ENCODE measurements around the gene C7orf57.
"Not testable (repeated sequence)": the region's sequence is repeated elsewhere in the genome, so short reads cannot be mapped to it uniquely, and the experiment has no call there.

The C7orf57 gene

DNA sequence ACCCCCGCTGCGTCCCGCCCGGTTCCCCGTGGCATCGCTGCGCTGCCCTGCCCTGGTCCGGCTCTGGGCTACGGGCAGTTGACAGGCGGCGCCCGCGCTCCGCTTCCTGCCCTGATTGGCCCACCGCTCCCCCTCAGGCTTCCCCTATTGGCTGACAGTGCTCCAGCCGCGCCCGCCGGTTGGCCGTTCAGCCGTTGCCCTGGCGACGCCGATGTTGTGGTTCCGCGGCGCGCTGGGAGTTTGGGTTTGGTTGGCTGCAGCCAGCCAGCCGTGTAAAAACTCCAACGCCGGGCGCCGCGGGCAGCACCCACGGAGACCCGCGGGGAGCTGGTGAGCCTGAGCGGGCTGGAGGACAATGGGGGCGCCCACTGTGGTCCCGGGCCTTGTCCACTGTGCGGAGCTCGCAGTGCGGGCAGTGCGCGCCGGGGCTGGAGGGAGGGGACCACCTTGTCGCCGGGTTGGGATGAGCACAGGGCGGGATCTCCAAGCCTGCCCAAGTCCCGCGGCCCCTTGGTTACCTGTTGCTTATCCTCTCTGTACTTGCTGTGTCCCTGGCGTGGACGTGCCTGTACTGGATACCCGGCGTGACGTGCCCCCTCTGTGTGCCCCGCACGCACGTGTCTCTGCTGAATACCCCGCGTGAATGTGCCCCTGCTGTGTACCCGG lies at the start of gene C7orf57:
C7orf57 (plus strand) TSS at position 243 of the 666 bp plus-strand sequence. CDS start 766 bp downstream, outside the sequence.
- peak; percentile 89 for DNase-seq

DNA sequence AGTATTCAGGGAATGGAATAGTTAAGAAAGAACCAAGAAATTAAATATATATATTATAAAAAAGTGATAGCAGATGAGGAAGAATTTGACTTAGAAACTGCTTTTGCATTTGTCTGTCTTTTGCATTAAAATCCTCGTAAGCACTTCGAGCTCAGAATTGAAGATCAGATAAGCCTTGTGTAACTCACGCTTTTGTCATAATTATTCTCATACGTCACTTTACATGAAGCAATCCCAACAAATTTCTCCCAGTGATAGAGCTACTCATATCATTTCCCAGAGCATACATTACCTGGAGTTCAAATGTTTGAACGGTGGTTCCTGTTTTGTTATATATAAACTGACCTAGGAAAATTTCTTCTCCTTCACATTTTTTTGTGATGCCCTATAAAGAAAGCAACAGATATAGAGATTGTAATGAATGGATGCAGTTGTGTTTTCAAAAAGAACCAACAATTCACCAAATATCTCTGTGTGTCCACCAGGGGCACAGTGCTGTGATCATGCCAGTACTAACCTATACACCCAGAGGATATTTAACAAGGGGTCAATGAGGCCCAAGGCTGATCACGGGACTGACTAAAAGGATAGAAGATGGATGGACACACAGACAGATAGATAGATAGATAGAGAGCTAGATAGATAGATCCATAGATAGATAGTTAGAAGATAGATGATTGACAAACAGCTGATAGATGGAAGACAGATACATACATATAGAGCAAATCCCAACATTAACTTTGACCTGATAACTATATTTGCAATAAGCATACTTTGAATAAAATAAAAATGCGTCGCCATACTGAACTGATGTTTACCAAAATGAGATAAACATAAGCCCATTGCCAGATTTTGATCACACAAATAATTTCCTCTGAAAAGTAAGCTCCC lies 46.6 kb upstream of the C7orf57 start:
- peak; percentile 20 for DNase-seq

GRCh38 chr7:47989607-47990400 lies 45.5 kb upstream of the C7orf57 start:
- not testable (repeated sequence) for DNase-seq

DNA sequence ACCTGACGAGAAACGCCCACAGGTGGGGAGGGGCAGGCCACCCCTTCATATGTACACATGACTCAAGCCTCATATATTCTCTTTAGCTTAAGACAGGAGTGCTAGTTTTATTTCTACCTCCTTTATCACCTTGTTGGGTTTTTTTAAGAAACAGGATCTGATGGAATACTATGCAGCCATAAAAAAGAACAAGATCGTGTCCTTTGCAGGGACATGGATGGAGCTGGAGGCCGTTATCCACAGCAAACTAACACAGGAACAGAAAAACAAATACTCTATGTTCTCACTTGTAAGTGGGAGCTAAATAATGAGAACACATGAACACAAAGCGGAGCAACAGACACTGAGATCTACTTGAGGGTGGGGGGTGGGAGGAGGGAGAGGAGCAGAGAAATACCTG lies 44.8 kb upstream of the C7orf57 start:
- DNase-seq: no peak

DNA sequence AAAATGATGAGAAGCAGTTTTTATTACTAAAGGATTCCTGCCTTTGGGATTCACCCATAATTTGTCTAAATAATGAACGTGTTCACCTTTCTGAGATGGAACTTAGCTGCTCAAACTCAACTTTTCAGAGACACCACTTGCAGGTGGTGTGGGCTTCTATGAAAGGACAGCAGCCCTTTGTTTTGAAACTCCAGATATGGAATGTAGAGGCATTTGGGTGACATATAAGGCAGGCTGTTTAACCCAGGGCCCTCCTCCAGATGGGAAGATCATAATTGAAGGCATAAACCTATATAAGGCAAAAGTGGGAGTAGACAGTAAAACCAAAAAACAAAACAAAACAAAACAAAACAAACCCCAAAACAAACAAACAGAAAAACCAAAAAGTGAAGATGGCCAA lies 44.1 kb upstream of the C7orf57 start:
- no peak for DNase-seq

DNA sequence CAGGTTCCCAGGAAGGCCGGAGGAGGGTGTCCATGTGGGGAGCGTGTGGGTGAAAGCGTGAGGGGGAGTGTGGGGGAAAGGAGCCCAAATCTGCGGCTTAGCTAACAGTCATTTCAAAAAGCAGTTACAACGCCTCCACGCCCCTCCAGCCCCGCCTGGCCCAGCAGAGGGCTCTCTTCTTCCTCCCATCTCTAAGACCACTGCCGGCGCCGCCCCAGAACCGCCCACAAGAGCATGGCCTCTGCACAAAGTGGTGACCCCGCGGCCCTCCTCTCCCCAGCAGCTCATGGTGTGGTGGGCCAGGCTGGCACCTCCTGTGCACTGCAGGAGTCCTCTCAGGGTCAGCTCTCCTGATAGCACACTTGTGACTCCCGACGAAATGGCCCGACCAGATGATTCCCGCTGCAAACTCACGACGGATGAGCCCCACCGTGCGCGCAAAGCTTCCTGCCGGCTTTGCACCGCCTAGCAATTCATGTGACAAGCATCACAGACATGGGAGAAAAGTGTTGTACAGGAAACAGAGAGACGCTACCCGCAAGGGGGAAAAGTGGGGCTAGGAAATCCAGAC lies 43.5 kb upstream of the C7orf57 start:
- DNase-seq: peak; percentile 92

- no peak for DNase-seq
Observed at GRCh38 chr7:47992446-47992845, 42.9 kb upstream of the C7orf57 start.

DNA sequence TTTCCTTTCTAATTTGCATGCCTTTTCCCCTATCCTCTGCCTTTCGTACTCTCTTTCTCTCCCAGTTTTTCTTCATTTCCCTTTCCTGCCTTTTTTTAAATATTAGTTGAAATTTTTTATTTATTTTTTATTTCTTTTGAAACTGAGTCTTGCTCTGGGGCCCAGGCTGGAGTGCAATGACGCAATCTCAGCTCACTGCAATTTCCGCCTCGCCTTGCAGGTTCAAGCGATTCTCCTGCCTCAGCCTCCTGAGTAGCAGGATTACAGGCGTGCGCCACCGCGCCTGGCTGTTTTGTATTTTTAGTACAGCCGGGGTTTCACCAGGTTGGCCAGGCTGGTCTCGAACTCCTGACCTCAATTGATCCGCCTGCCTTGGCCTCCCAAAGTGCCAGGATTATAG lies 35.9 kb upstream of the C7orf57 start:
- no peak for DNase-seq

DNA sequence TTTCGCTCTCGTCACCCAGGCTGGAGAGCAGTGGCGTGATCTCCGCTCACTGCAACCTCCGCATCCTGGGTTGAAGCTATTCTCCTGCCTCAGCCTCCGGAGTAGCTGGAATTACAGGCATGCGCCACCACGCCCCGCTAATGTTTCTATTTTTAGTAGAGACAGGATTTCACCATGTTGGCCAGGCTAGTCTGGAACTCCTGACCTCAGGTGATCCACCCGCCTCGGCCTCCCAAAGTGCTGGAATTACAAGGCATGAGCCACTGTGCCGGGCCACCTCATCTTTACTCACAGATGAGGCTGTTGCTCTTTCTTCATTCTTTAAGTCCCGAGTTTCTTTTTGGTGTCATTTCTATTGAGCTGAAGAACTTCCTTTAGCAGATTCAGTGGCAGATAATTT lies 35.2 kb upstream of the C7orf57 start:
- not testable (repeated sequence) for DNase-seq

GRCh38 chr7:48004032-48004431 lies 31.3 kb upstream of the C7orf57 start:
- no peak for DNase-seq

DNA sequence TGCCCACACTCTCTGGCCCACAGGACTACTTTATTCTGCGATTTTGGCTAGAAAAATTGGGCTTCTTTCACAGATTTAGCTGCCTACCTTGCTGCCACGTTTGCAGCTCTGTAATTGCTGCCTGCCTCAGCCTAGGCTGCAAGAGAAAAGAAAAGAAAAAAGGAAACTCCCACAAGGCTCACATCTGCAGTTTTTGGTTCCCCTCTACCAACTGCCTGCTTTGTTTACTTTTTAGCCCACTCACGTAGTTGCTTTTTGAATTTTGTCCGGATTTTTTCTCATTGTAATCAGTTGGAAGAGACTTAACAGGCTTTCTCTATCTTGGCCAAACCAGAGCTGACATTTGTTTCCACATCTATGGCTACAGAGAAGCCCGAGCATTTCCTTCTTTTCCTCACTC lies 30.7 kb upstream of the C7orf57 start:
- DNase-seq: no peak

GRCh38 chr7:48006866-48007265 lies 28.5 kb upstream of the C7orf57 start:
- no peak for DNase-seq

DNA sequence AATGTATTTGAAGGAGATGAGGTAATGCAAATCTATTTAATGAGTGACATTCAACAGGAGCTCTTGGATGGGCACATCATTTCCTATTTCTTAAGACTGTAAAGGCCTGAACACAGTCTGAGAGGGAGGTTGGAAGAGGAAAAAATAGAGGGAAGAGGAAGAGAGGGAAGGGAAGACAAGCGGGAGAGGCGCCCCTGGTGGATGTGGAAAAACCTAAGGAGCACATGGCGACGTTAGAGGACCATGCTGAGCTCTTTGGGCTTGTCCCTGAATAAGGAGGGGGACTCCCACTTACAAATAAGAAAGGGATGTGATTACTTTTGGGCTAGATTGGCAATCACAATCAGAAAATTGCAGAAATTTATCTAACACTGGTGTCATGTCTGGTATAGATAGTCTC lies 26.1 kb upstream of the C7orf57 start:
- no peak for DNase-seq

DNA sequence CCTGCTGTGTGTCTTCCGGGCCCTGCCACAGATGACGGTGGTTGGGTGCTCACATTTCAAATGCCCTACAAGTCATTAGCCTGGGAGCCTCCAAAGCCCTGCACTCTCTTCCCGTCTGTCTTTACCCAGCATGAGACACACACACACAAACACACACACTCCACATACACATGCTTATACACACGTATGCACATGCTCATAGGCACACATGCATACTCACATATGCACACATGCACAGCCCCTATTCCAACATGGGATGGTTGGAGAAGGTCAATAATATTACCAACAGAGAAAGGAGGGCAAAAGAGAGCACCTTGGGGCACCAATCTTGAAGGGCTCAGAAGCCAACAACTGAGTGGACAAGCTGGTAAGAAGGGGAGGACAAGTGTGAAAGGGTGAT lies 25.4 kb upstream of the C7orf57 start:
- DNase-seq: no peak

- no peak for DNase-seq
Observed at GRCh38 chr7:48011323-48011722, 24.0 kb upstream of the C7orf57 start.

DNA sequence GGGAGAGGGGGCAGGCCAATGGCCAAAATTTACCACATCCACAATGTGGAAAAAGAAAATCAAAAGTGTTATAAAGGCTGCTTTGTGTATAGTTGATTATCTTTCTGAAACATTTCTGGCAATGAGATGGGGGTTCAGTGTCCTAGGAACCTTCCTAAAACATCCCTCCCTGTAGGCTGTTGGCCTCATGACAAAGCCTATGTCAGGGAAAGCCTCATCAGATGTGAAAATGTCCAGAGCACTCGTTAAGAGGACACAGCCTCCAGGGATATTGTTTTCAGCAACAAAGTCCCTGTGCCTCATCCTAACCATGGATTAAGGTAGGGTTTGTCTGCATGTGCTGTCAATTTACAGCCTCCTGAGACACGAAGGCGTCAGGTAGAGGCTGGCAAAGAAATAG lies 23.4 kb upstream of the C7orf57 start:
- DNase-seq: no peak

DNA sequence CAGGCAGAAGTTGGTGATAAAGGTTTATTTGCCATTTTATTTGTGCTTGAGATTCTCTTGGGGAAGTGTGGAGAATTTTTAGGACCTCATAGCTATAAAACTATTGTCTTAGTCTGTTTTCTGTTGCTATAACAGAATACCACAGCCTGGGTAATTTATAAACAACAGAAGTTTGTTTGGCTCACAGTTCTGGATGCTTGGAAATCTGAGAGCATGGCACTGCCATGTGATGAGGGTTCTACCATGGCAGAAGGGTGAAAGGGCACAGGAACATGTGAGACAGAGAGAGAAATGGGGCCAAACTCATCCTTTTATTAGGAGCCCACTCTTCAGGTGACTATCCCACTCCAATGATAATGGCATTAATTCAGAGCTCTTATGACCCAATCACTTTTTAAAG lies 18.7 kb upstream of the C7orf57 start:
- no peak for DNase-seq

GRCh38 chr7:48017674-48018073 lies 17.7 kb upstream of the C7orf57 start:
- DNase-seq: no peak

- DNase-seq: no peak
Observed at GRCh38 chr7:48025624-48026023, 9.7 kb upstream of the C7orf57 start.

GRCh38 chr7:48028938-48029337 lies 6.4 kb upstream of the C7orf57 start, which contains the start of gene SUN3:
Gene SUN3, minus strand, starts transcription at chr7:48029107. Its CDS starts 169 bp downstream, at chr7:48028938.
- no peak for DNase-seq

- DNase-seq: no peak
Observed at GRCh38 chr7:48031111-48031510, 4.2 kb upstream of the C7orf57 start.

- no peak for DNase-seq
Observed at GRCh38 chr7:48033922-48034321, 1.4 kb upstream of the C7orf57 start.

DNA sequence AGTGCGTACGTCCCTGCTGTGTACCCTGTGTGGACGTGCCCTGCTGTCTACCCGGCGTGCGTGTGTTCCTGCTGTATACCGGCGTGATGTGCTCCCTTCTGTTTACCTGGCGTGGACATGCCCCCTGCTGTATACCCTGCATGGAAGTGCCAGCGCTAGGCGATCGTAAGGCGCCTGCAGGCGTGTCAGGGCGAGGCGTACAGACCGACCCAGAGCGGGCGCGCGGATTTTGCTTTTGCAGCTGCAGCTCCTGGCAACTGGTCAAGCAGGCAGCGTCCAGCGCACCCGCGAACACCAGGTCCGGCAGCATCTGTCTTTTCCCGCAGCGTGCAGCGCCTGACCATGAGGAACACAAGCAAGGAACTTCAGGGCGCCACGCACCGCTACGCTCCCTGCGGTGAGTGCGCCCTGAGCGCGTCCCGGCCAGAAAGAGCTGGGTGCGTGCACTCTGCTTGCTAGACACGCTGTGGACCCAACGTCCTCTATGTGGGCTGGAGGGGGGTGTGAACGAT lies 680 bp downstream of the C7orf57 start:
- DNase-seq: no peak

Measured in activated CD4-positive, alpha-beta T cell treated with anti-CD3 and anti-CD28 coated beads, Interleukin-10, Interleukin-2, amounts not matched to agents 100 ng/mL and 50 ng/mL, durations not matched to agents 16 hours and 8 hours (primary cell).